GM19025 (cell line): ENCODE data around the gene LRRC1.
A peak's percentile ranks its signal among the peaks of the same experiment; 100 is the strongest.

ENCODE experiments used
- ATAC-seq: cut with Tn5 transposase; IDR thresholded peaks from one replicate; pipeline ENCODE4 v1.9.1; 2021; ENCODE audit warnings: mild to moderate bottlenecking, low read depth, moderate library complexity; ENCODE audit not compliant: unreplicated experiment

Gene LRRC1

GRCh38 chr6:53945765-53946407, 151.1 kb downstream of the LRRC1 start:
- no peak for ATAC-seq

- ATAC-seq, result no peak
Measured at GRCh38 chr6:53947780-53948179, 153.0 kb downstream of the LRRC1 start.

- no peak for ATAC-seq
Measured at GRCh38 chr6:53951383-53951782, 156.6 kb downstream of the LRRC1 start.

GRCh38 chr6:53956068-53956711, 161.4 kb downstream of the LRRC1 start:
- ATAC-seq, result peak; percentile 91

GRCh38 chr6:53956804-53957203, 162.0 kb downstream of the LRRC1 start:
- no peak for ATAC-seq

- no peak for ATAC-seq
Measured at GRCh38 chr6:53959717-53960116, 164.9 kb downstream of the LRRC1 start.

- ATAC-seq, result no peak
Measured at GRCh38 chr6:53960311-53960710, 165.5 kb downstream of the LRRC1 start.

GRCh38 chr6:53961679-53962370, 167.0 kb downstream of the LRRC1 start:
- ATAC-seq, result no peak

- no peak for ATAC-seq
Measured at GRCh38 chr6:53962646-53963045, 167.8 kb downstream of the LRRC1 start.

- ATAC-seq, result no peak
Measured at GRCh38 chr6:53967415-53967814, 172.6 kb downstream of the LRRC1 start.
